Measurements from ENCODE around the gene MRTFB. TPM values are rescaled to one million over a fixed set of nuclear protein-coding genes. Genes with fewer than 3 reads are reported as not detected.

MRTFB gene
- polyA plus RNA-seq, 3 donors from 2014 or later: 2.1 to 3.6 (median 3.6) TPM

DNA sequence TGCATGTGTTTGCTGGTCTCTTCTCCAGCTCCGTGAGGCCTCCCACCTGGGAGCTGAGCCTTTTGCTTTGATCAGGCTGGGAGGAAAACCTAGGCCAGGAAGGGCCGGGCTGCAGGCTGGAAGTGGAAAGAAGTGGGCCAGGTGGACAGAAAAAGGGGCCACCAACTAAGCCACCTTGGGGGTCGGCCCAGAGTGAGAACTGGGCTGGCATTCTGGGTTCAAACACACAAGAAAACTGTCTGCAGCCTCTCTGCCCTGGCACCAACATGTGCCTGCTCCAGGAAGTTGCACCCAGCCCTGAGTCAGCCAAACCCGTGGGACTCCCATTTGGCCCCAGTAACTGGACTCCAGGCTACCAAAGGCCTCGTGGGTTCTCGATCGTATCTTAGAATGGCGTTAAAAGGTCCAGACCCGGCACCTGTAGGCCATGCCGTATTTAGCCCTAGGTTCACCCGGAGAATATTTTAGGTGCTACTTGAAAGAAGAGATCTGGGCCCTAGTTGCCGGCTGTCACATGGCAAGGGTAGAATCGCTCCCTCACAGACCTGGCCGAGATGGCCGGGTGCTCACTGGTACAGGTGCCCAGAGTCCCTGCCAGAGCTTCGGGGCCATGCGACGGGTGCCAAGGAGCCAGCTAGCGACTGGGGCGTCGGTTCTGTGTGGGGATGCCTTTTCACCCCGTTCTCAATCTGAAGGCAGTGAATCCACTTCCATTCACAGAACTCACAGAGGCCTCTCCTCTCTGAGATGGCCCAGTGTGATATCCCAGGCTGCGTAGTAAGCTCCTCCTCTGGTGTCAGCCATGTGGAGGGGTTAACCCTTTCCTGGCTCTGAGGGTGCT, 236.6 kb downstream of the MRTFB start:
- Mint-ChIP-seq H3K9me3 (peaks cover 0 to 2% (median 0%) of the 10 kb centered on the region in 6 donors), H3K27me3 (ENCODE audit: low read depth in 3 of 3) (peaks cover 2 to 12% (median 3%) of the 10 kb centered on the region in 3 donors), H3K27ac (no peak overlapping the region), H3K4me1 (peaks cover 15 to 19% of the 10 kb centered on the region in 2 donors), H3K4me3 (no peak overlapping the region), H3K36me3 (no peaks in the 10 kb centered on the region)
- no peak for DNase-seq

- Mint-ChIP-seq H3K9me3 (peaks cover 0 to 2% (median 0%) of the 10 kb centered on the region in 6 donors), H3K27ac (no peak overlapping the region), H3K4me1 (peaks cover 11 to 15% of the 10 kb centered on the region in 2 donors), H3K27me3 (ENCODE audit: low read depth in 3 of 3) (peaks cover 0 to 10% (median 3%) of the 10 kb centered on the region in 3 donors), H3K36me3 (no peaks in the 10 kb centered on the region), H3K4me3 (no peak overlapping the region)
- no peak for DNase-seq
These were observed 237.2 kb downstream of the MRTFB start for GRCh38 chr16:14308368-14308723.

- no peak for DNase-seq
- Mint-ChIP-seq H3K27ac (peak overlapping the region in 1 of 6 donors; percentile 61), H3K4me1 (peaks cover 8 to 13% of the 10 kb centered on the region in 2 donors), H3K9me3 (peaks cover 0 to 2% (median 0%) of the 10 kb centered on the region in 6 donors), H3K4me3 (peak overlapping the region; percentile 30 to 73 (median 55)), H3K27me3 (ENCODE audit: low read depth in 3 of 3) (peaks cover 0 to 6% (median 3%) of the 10 kb centered on the region in 3 donors), H3K36me3 (no peaks in the 10 kb centered on the region)
These were observed 238.1 kb downstream of the MRTFB start for GRCh38 chr16:14309001-14309886.

GRCh38 chr16:14309906-14310305, 238.8 kb downstream of the MRTFB start:
- Mint-ChIP-seq H3K27me3 (ENCODE audit: low read depth in 3 of 3) (peaks cover 0 to 2% (median 1%) of the 10 kb centered on the region in 3 donors), H3K36me3 (no peaks in the 10 kb centered on the region), H3K4me3 (no peak overlapping the region), H3K4me1 (peaks cover 8 to 13% of the 10 kb centered on the region in 2 donors), H3K27ac (no peak overlapping the region), H3K9me3 (peaks cover 0 to 2% (median 0%) of the 10 kb centered on the region in 6 donors)
- no peak for DNase-seq

DNA sequence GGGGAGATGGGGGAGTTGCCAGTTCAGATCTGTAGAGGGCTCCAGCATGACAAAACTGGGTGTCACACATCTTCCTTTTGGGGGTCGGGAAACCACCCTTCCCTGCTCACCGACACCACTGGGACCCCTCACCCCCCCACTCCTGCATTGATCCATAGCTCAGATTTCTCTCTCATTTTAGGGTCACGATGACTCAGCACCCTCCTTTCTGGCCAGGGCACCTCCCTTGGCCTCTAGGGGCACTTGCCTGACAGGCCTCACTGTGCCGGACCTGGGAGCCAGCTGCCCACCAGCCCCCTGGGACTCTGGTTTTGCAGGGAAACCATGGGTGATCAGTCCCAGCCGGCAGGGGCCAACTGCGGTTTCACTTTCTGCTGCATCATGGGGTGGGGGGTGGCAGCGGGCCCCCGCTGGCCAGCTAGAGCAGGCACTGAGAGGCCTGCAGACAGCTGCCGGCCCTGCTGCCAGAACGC, 239.4 kb downstream of the MRTFB start:
- Mint-ChIP-seq H3K4me1 (peaks cover 8 to 13% of the 10 kb centered on the region in 2 donors), H3K27me3 (ENCODE audit: low read depth in 3 of 3) (no peaks in the 10 kb centered on the region)

DNA sequence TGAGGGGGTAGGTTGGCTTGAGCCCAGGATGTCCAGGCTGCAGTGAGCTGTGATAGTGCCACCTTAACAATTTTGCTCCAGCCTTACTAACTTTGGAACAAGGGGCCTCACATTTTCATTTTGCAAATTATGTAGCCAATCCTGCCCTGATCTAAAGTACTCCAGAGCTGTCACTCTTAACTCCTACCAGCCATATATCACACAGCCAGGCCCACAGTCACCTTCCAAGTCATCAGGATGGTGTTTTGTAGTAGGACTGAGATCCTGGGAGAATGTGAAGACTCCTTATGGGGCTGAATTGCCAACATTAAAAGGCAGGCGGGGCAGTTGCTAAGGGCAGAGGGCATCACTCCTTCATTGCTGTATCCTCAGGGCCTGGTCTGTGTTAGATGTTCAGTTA, 243.0 kb downstream of the MRTFB start:
- Mint-ChIP-seq H3K27me3 (ENCODE audit: low read depth in 3 of 3) (no peaks in the 10 kb centered on the region), H3K36me3 (no peaks in the 10 kb centered on the region), H3K27ac (no peak overlapping the region), H3K9me3 (peaks cover 0 to 2% (median 0%) of the 10 kb centered on the region in 6 donors), H3K4me3 (no peak overlapping the region), H3K4me1 (peaks cover 4 to 8% of the 10 kb centered on the region in 2 donors)
- no peak for DNase-seq

More for the DNA sequence above, 239.4 kb downstream of the MRTFB start:
- no peak for DNase-seq
- Mint-ChIP-seq H3K4me3 (no peak overlapping the region), H3K27ac (no peak overlapping the region), H3K36me3 (no peaks in the 10 kb centered on the region), H3K9me3 (peaks cover 0 to 2% (median 0%) of the 10 kb centered on the region in 6 donors)

DNA sequence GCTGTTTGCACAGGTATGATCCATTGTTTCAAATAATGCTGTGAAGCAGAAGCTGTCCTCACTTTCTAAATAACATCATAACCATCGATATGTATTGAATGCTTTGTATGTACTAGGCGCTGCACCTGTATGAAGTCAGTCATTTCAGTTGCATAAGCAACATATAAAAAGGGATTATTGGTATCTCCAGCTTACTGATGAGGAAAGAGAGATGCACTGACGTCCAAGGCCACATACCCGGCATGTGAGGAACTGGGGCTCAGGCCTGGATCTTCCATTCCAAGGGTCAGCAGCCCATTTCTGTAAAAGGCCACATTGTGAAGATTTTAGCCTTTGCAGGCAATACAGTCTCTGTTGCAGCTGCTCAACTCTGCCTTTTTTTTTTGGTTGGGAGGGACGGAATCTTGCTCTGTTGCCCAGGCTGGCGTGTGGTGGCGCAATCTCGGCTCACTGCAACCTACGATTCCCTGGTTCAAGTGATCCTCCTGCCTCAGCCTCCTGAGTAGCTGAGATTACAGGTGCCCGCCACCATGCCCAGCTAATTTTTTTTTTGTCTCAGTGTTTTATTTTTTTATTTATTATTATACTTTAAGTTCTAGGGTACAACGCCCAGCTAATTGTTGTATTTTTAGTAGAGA, 244.7 kb downstream of the MRTFB start:
- no peak overlapping the region for H3K27ac Mint-ChIP-seq
- no peaks in the 10 kb centered on the region for H3K27me3 Mint-ChIP-seq (ENCODE audit: low read depth in 3 of 3)
- no peaks in the 10 kb centered on the region for H3K36me3 Mint-ChIP-seq
- H3K4me3 Mint-ChIP-seq: no peak overlapping the region
- peaks cover 0 to 2% (median 0%) of the 10 kb centered on the region in 6 donors for H3K9me3 Mint-ChIP-seq
- H3K4me1 Mint-ChIP-seq: no peaks in the 10 kb centered on the region
- no peak for DNase-seq

Other genes with a start within 250 kb of the MRTFB start
- 10 to 100 TPM; 17.1 to 25.2 (median 21.8) TPM for gene ERCC4, start 151.2 kb upstream of the MRTFB start, polyA plus RNA-seq